Stimulated activated CD8-positive, alpha-beta memory T cell treated with anti-CD3 and anti-CD28 coated beads, Interleukin-2, amount 100 ng/mL, for 1 hour (primary cell): ENCODE data around the gene IMP3.

Experiments used
- DNase-seq, 2 donors: peaks; one replicate each; pipeline ENCODE4 v3.0.0-alpha.2; 2020; ENCODE audit warnings: low read depth in 2 of 2

The IMP3 gene

GRCh38 chr15:75620841-75621391 is 19.1 kb downstream of the IMP3 start:
- DNase-seq = no peak

- DNase-seq = no peak
Measured at GRCh38 chr15:75620058-75620820, 19.8 kb downstream of the IMP3 start.

GRCh38 chr15:75616766-75617165 is 23.3 kb downstream of the IMP3 start:
- no peak for DNase-seq

- DNase-seq = no peak
Measured at GRCh38 chr15:75606711-75607699, 33.0 kb downstream of the IMP3 start.

GRCh38 chr15:75606026-75606425 is 34.0 kb downstream of the IMP3 start:
- DNase-seq = no peak

- no peak for DNase-seq
Measured at GRCh38 chr15:75599401-75599800, 40.6 kb downstream of the IMP3 start.

GRCh38 chr15:75598361-75598760 is 41.7 kb downstream of the IMP3 start:
- DNase-seq = no peak

GRCh38 chr15:75597667-75598341 is 42.2 kb downstream of the IMP3 start:
- DNase-seq = no peak

GRCh38 chr15:75596703-75597345 is 43.2 kb downstream of the IMP3 start:
- DNase-seq = no peak

- no peak for DNase-seq
Measured at GRCh38 chr15:75594276-75594675, 45.7 kb downstream of the IMP3 start.

- no peak for DNase-seq
Measured at GRCh38 chr15:75591655-75592364, 48.2 kb downstream of the IMP3 start.

- DNase-seq = no peak
Measured at GRCh38 chr15:75590239-75590638, 49.8 kb downstream of the IMP3 start.
